Activated naive CD4-positive, alpha-beta T cell treated with anti-CD3 and anti-CD28 coated beads, Interleukin-2, amount 10 ng/mL, durations not matched to agents 5 hours and 36 hours (primary cell): ENCODE results near the gene CD300LB. TPM values are rescaled to one million over a fixed set of nuclear protein-coding genes. Genes with fewer than 3 reads are reported as not detected.

ENCODE experiments used
- total RNA-seq, 2 experiments: library from RNA; stranded (reverse); gene quantifications; one replicate each; pipeline ENCODE4 v1.2.3, GENCODE V29; 2021

Gene CD300LB
- total RNA-seq = not detected

GRCh38 chr17:74531231-74531761 is at the start of gene CD300LB:
Gene CD300LB, minus strand, starts transcription at chr17:74531475. Its CDS starts 125 bp downstream, at chr17:74531350.

GRCh38 chr17:74567397-74567796 is 36.1 kb upstream of the CD300LB start, which contains the start of gene CD300H:
Gene CD300H, minus strand, starts transcription at chr17:74567509.

GRCh38 chr17:74545843-74546230 is 14.6 kb upstream of the CD300LB start, which contains the start of gene CD300C:
Gene CD300C, minus strand, starts transcription at chr17:74546115. Its CDS starts 333 bp downstream, at chr17:74545782.

Other genes with a start within 250 kb of the CD300LB start
- under 1 TPM; 0.72 to 0.78 TPM for gene KIF19, start 205.2 kb downstream of the CD300LB start, total RNA-seq
- gene BTBD17, start 169.6 kb downstream of the CD300LB start, total RNA-seq = not detected
- gene GPR142, start 164.0 kb downstream of the CD300LB start, total RNA-seq = not detected
- 1 to 10 TPM in 1 of 2 experiments, under 1 TPM in 1; 0.96 to 1.2 TPM for gene GPRC5C, start 99.4 kb downstream of the CD300LB start, total RNA-seq
- 10 to 100 TPM; 44.2 TPM for gene CD300A, start 64.8 kb downstream of the CD300LB start, total RNA-seq
- gene CD300C, start 14.6 kb upstream of the CD300LB start, total RNA-seq = under 1 TPM; 0.39 to 0.91 TPM
- not detected for gene CD300H, start 36.0 kb upstream of the CD300LB start, total RNA-seq
- not detected for gene CD300LD, start 60.8 kb upstream of the CD300LB start, total RNA-seq
- not detected for gene CD300E, start 92.3 kb upstream of the CD300LB start, total RNA-seq
- gene CD300LF, start 181.4 kb upstream of the CD300LB start, total RNA-seq = not detected
- gene RAB37, start 205.8 kb upstream of the CD300LB start, total RNA-seq = 10 to 100 TPM; 44.7 to 48.1 TPM
- gene NHERF1, start 217.2 kb upstream of the CD300LB start, total RNA-seq = 100 to 1,000 TPM; 256 to 262 TPM
- 10 to 100 TPM; 43.4 to 44.8 TPM for gene NAT9, start 244.9 kb upstream of the CD300LB start, total RNA-seq